PFSK-1 (cell line): ENCODE results near the gene KIN.

Experiments
- FOXP2 ChIP-seq: optimal IDR thresholded peaks from 2 replicates; pipeline ENCODE3; 2011; ENCODE audit warnings: borderline replicate concordance, control low read depth, inconsistent platforms; ENCODE audit not compliant: insufficient read depth; ENCODE audit errors: extremely low read length, extremely low read depth
- POLR2AphosphoS5 ChIP-seq: IDR thresholded peaks from 2 replicates; pipeline ENCODE4 v1.6.1; 2012; ENCODE audit warnings: low read depth, mild to moderate bottlenecking, control low read depth, low read length, moderate library complexity
- TAF1 ChIP-seq: IDR thresholded peaks from 2 replicates; pipeline ENCODE4 v1.6.1; 2012; ENCODE audit warnings: low read length, control low read depth, borderline replicate concordance; ENCODE audit not compliant: insufficient read depth

DNA sequence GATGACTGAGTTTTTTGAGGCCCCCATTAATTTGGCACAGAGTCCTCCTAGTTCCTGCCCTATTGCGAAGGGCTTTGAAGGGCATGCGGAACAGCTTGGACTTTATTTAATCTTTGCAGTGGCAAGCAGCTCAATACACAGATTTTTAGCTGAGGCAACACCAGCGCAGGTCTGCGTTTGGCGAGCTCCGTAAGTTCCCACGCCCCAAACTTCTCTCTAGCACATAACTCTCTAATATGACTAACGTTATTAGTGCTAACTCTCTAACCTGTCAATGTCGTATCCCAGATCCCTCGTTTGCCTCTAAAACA is 30.1 kb upstream of the KIN start:
- TF ChIP-seq POLR2AphosphoS5 (no peak), TAF1 (no peak), FOXP2 (no peak)
